GM10266 (cell line): ENCODE measurements around the gene FAM151B.
"Not testable (repeated sequence)": the region's sequence is repeated elsewhere in the genome, so short reads cannot be mapped to it uniquely, and the experiment has no call there.

Experiments
- DNase-seq: peaks from one replicate; pipeline ENCODE4 v3.0.0; 2012; ENCODE audit errors: extremely low spot score
- CTCF ChIP-seq: IDR thresholded peaks from 2 replicates; pipeline ENCODE4 v1.5.1; 2012; ENCODE audit warnings: mild to moderate bottlenecking, low read depth; ENCODE audit not compliant: control insufficient read depth, insufficient read depth; ENCODE audit errors: missing control alignments

Gene FAM151B

GRCh38 chr5:80569086-80569960, 81.4 kb downstream of the FAM151B start:
- TF ChIP-seq CTCF, result no peak
- no peak for DNase-seq

GRCh38 chr5:80569961-80570786, 82.3 kb downstream of the FAM151B start, which contains the start of gene ANKRD34B:
ANKRD34B (minus strand) TSS chr5:80570280; CDS start chr5:80560019, 10,261 bp downstream.
- peak; percentile 55 for DNase-seq
- no peak for TF ChIP-seq CTCF

GRCh38 chr5:80573062-80573461, 85.2 kb downstream of the FAM151B start:
- no peak for DNase-seq
- no peak for TF ChIP-seq CTCF

GRCh38 chr5:80576383-80576782, 88.5 kb downstream of the FAM151B start:
- no peak for DNase-seq
- TF ChIP-seq CTCF, result no peak

- no peak for DNase-seq
- TF ChIP-seq CTCF, result no peak
These were observed 89.8 kb downstream of the FAM151B start for GRCh38 chr5:80577707-80578106.

GRCh38 chr5:80579050-80579449, 91.2 kb downstream of the FAM151B start:
- DNase-seq, result no peak
- TF ChIP-seq CTCF, result no peak

- not testable (repeated sequence) for DNase-seq
These were observed 92.4 kb downstream of the FAM151B start for GRCh38 chr5:80580291-80580690.
